Neural crest cell (in vitro differentiated cells): Measurements from ENCODE around the gene ZNF292. TPM values are rescaled to one million over a fixed set of nuclear protein-coding genes. Genes with fewer than 3 reads are reported as not detected.
A peak's percentile ranks its signal among the peaks of the same experiment; 100 is the strongest.
"Not testable (repeated sequence)": the region's sequence is repeated elsewhere in the genome, so short reads cannot be mapped to it uniquely, and the experiment has no call there.

Source experiments
- DNase-seq: peaks from one replicate; pipeline ENCODE4 v3.0.0; 2021; ENCODE audit warnings: low read depth, mixed read lengths, low spot score
- H3K27ac Mint-ChIP-seq: one replicate; pipeline ENCODE4 v1.8.0; 2021; ENCODE audit warnings: mild to moderate bottlenecking, mixed read lengths; ENCODE audit not compliant: unreplicated experiment
- H3K27me3 Mint-ChIP-seq: 2 replicates; pipeline ENCODE4 v1.8.0; 2021; ENCODE audit warnings: low read depth, mild to moderate bottlenecking, mixed read lengths
- H3K36me3 Mint-ChIP-seq: 2 replicates; pipeline ENCODE4 v1.8.0; 2021; ENCODE audit warnings: low read depth, mild to moderate bottlenecking, mixed read lengths
- H3K4me1 Mint-ChIP-seq: 2 replicates; pipeline ENCODE4 v1.8.0; 2021; ENCODE audit warnings: mixed read lengths
- H3K4me3 Mint-ChIP-seq: one replicate; pipeline ENCODE4 v1.8.0; 2021; ENCODE audit warnings: mild to moderate bottlenecking, mixed read lengths
- H3K9me3 Mint-ChIP-seq: 2 replicates; pipeline ENCODE4 v1.8.0; 2021; ENCODE audit warnings: mixed read lengths
- total RNA-seq: library from RNA; stranded (reverse); gene quantifications from 2 replicates; pipeline ENCODE4 v1.2.1, GENCODE V29; 2021
- TF ChIP-seq, protein P1 (sequence below): fragments of 200-600 bp; sonication (generic); conservative IDR thresholded peaks from 2 replicates; pipeline ENCODE4 v1.5.0; 2021; ENCODE audit warnings: antibody characterized with exemption, mild to moderate bottlenecking

ZNF292 gene
- total RNA-seq, 1 donor from 2014 or later, result 55.2 TPM

DNA sequence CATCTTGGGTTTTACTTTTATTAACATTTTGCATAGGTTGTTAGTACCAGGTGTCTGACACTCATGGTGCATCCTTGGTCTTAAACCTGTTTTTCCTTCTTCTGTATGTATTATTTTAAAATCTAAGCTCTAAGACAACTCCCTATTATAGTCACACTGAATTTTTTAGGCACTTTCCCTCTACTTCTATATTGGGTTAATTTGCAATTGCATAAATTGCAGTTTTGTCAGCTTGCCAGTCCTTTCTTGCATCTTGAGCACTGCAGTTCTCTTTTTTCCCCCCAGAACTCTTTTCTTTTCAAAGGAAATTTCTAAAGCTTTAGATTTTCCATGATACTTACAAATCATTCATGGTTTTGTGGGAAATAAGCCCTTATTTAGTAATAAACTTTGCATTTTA, 70.6 kb downstream of the ZNF292 start:
- Mint-ChIP-seq H3K27ac (no peak overlapping the region), H3K36me3 (peaks cover 45% of the 10 kb centered on the region), H3K4me1 (no peaks in the 10 kb centered on the region), H3K9me3 (peaks cover 4% of the 10 kb centered on the region), H3K4me3 (no peak overlapping the region), H3K27me3 (no peaks in the 10 kb centered on the region)
- TF ChIP-seq, protein P1, sequence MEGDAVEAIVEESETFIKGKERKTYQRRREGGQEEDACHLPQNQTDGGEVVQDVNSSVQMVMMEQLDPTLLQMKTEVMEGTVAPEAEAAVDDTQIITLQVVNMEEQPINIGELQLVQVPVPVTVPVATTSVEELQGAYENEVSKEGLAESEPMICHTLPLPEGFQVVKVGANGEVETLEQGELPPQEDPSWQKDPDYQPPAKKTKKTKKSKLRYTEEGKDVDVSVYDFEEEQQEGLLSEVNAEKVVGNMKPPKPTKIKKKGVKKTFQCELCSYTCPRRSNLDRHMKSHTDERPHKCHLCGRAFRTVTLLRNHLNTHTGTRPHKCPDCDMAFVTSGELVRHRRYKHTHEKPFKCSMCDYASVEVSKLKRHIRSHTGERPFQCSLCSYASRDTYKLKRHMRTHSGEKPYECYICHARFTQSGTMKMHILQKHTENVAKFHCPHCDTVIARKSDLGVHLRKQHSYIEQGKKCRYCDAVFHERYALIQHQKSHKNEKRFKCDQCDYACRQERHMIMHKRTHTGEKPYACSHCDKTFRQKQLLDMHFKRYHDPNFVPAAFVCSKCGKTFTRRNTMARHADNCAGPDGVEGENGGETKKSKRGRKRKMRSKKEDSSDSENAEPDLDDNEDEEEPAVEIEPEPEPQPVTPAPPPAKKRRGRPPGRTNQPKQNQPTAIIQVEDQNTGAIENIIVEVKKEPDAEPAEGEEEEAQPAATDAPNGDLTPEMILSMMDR, result no peak
- DNase-seq, result no peak

DNA sequence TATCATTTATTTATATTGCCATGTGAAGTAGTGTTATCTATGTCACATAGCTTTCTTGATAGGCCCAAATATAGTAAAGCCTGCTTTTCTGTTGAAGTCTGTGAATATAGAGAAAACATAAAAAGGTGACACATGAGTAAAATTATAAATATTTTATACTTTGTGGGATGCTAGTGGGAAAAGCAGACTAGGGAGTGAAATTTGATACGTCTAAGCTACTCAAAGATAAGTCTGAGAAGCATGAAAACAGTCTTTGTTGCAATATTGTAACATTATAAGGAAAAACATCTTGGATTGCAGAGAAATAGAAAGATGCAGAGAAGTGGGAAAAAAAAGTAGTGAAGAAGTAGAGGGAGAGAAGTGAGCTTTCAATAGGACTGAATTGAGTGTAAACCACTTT, 75.4 kb downstream of the ZNF292 start:
- H3K27ac Mint-ChIP-seq, result no peak overlapping the region
- H3K9me3 Mint-ChIP-seq, result no peaks in the 10 kb centered on the region

DNA sequence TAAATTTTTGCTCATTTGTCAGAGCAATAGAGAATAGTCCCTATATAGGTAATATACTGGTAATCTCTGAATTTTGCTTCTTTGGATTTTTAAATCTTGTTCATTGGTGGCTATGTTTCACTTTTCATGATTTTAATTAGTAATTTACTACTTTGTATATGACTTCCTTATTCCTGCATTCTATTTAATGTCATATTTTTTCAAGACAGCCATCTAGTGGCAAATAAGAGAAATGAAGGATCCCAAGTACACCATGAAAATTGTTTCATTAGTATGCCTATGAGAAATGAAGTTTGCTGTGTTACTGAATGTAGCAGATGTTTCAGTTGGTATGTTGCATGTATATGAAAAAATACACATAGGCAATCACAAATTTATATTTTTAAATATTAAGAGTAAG, 82.4 kb downstream of the ZNF292 start:
- Mint-ChIP-seq H3K4me3 (no peak overlapping the region), H3K4me1 (no peaks in the 10 kb centered on the region), H3K27me3 (no peaks in the 10 kb centered on the region), H3K9me3 (no peaks in the 10 kb centered on the region), H3K27ac (no peak overlapping the region), H3K36me3 (peaks cover 22% of the 10 kb centered on the region)
- DNase-seq, result no peak
- TF ChIP-seq, protein P1, result peak; percentile 68

More for the DNA sequence above, 75.4 kb downstream of the ZNF292 start:
- peaks cover 19% of the 10 kb centered on the region for H3K36me3 Mint-ChIP-seq
- DNase-seq, result no peak
- TF ChIP-seq, protein P1, result no peak
- no peak overlapping the region for H3K4me3 Mint-ChIP-seq
- no peaks in the 10 kb centered on the region for H3K4me1 Mint-ChIP-seq
- H3K27me3 Mint-ChIP-seq, result no peaks in the 10 kb centered on the region

DNA sequence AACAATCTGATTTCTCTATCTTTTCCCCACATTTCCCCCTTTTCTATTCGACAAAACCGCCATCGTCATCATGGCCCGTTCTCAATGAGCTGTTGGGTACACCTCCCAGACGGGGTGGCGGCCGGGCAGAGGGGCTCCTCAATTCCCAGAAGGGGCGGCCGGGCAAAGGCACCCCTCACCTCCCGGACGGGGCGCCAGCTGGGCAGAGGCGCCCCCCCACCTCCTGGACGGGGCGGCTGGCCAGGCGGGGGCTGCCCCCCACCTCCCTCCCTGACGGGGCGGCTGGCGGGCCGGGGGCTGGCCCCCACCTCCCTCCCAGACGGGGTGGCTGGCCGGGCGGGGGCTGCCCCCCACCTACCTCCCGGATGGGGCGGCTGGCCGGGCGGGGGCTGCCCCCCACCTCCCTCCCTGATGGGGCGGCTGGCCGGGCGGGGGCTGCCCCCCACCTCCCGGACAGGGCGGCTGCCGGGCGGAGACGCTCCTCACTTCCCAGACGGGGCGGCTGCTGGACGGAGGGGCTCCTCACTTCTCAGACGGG, 83.8 kb downstream of the ZNF292 start:
- H3K27me3 Mint-ChIP-seq, H3K27ac Mint-ChIP-seq, DNase-seq, H3K9me3 Mint-ChIP-seq, H3K4me1 Mint-ChIP-seq, H3K4me3 Mint-ChIP-seq: not testable (repeated sequence)
- peaks cover 22% of the 10 kb centered on the region for H3K36me3 Mint-ChIP-seq

DNA sequence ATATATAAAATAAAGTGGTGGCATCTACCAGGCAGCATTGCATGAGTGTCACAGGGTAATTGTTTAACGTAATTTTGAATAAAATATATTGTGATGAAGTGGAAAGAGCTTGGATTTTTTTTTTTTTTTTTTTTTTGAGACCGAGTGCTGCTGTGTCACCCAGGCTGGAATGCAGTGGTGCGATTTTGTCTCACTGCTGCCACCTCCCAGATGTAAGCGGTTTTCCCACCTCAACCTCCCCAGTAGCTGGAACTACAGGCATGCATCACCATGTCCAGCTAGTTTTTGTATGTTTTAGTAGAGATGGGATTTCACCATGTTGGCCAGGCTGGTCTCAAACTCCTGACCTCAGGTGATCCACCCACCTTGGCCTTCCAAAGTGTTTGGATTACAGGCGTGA, 85.9 kb downstream of the ZNF292 start:
- DNase-seq, result no peak
- no peaks in the 10 kb centered on the region for H3K9me3 Mint-ChIP-seq
- H3K4me1 Mint-ChIP-seq, result no peaks in the 10 kb centered on the region
- H3K36me3 Mint-ChIP-seq, result peaks cover 24% of the 10 kb centered on the region
- no peak overlapping the region for H3K4me3 Mint-ChIP-seq
- H3K27ac Mint-ChIP-seq, result no peak overlapping the region
- TF ChIP-seq, protein P1, result no peak
- no peaks in the 10 kb centered on the region for H3K27me3 Mint-ChIP-seq

DNA sequence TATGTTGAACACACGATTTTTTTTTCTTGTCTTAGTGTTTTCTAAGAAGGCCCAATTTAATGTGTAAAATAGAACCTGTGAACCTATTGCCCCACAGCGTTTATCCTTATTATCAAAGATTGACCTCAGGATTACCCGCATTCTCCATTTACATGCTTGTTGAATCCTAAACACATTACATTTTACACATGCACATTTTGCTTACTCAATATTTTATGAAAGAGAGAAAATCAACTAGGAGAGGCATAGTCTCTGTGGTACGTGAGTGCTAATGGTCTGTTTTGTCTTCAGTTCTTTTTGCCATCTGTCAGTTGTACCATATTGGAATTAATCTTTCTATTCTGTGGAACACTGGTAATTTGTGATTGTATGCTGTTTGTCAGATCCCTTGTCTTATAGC, 86.9 kb downstream of the ZNF292 start:
- no peak for DNase-seq
- Mint-ChIP-seq H3K27me3 (no peaks in the 10 kb centered on the region), H3K9me3 (no peaks in the 10 kb centered on the region), H3K27ac (no peak overlapping the region), H3K4me3 (no peak overlapping the region), H3K36me3 (peaks cover 23% of the 10 kb centered on the region), H3K4me1 (no peaks in the 10 kb centered on the region)
- TF ChIP-seq, protein P1, result no peak
